K562 (cell line): ENCODE measurements around the gene GPT2. TPM values are rescaled to one million over a fixed set of nuclear protein-coding genes. Genes with fewer than 3 reads are reported as not detected.

ENCODE experiments used
- ATAC-seq: fragments of 200-7000 bp; cut with Tn5 transposase; 3 replicates; pipeline ENCODE4 v1.9.1; 2020; ENCODE audit warnings: moderate library complexity
- BruUV-seq: library from RNA; stranded (reverse); fragments of 400-500 nt; replicated peaks from 2 replicates; lab custom pipeline; 2021; lab: Mats Ljungman, UMichigan
- CTCF ChIA-PET: fragments of 300-600 bp; formaldehyde crosslinking; extraction: SDS; loops from one replicate; lab custom pipeline; 2021; ENCODE audit warnings: low intra/inter-chr PET ratio; lab: Yijun Ruan, JAX
- POLR2A ChIA-PET: fragments of 300-600, 350-650 bp; sonication (Branson Sonifier 250); formaldehyde crosslinking; extraction: SDS; loops from one replicate; lab custom pipeline; 2021; ENCODE audit warnings: antibody characterized with exemption, inconsistent platforms; lab: Yijun Ruan, JAX
- DNase-seq, 4 experiments: peaks; one replicate each; pipeline versions ENCODE4 v3.0.0 to v3.0.0-alpha.2; 2011 to 2018; ENCODE audit warnings: low spot score in 3 of 4, mixed read lengths in 3 of 4; ENCODE audit errors: extremely low read depth in 1 of 4
- FAIRE-seq: peaks from 2 replicates; lab custom pipeline; 2011; peaks lifted over from hg19 to GRCh38; lab: Jason Lieb, UNC
- H2AFZ ChIP-seq: 2 replicates; pipeline ENCODE4 v1.6.0; 2011; ENCODE audit warnings: low read depth, low read length, control low read depth, inconsistent platforms
- H3K27ac ChIP-seq: fragments of 200-600 bp; 3 replicates; pipeline ENCODE4 v1.8.0; 2011; ENCODE audit warnings: low read depth, mild to moderate bottlenecking, control low read depth, inconsistent platforms, low read length, moderate library complexity, mixed read lengths; ENCODE audit errors: extremely low read depth
- H3K27me3 ChIP-seq, 2 experiments: fragments of 300-600 bp in 1 of 2; 2 replicates in 1 of 2; 3 replicates in 1 of 2; pipeline versions ENCODE4 v1.6.0 to v1.8.0; 2011; ENCODE audit warnings: inconsistent platforms in 2 of 2, low read length in 2 of 2, mild to moderate bottlenecking in 1 of 2, mixed read lengths in 1 of 2, moderate library complexity in 1 of 2; ENCODE audit not compliant: control insufficient read depth in 2 of 2, insufficient read depth in 2 of 2
- H3K36me3 ChIP-seq: fragments of 300-600 bp; 3 replicates; pipeline ENCODE4 v1.8.0; 2011; ENCODE audit warnings: mild to moderate bottlenecking, low read length, inconsistent platforms; ENCODE audit not compliant: control insufficient read depth, insufficient read depth
- H3K4me1 ChIP-seq, 2 experiments: fragments of 200-600 bp in 1 of 2; replicated peaks in 1 of 2; 2 replicates in 1 of 2; 3 replicates in 1 of 2; pipeline versions ENCODE4 v1.5.1 to v1.8.0; 2011; ENCODE audit warnings: inconsistent platforms in 2 of 2, low read length in 2 of 2, mild to moderate bottlenecking in 1 of 2, mixed read lengths in 1 of 2, moderate library complexity in 1 of 2; ENCODE audit not compliant: control insufficient read depth in 2 of 2, insufficient read depth in 2 of 2
- H3K4me2 ChIP-seq: 2 replicates; pipeline ENCODE4 v1.6.1; 2011; ENCODE audit warnings: low read length, control low read depth, inconsistent platforms, mixed read lengths; ENCODE audit not compliant: insufficient read depth
- H3K4me3 ChIP-seq: fragments of 200-600 bp; sonication (generic), shearing (Covaris generic); 2 replicates; pipeline ENCODE4 v1.5.1; 2016; ENCODE audit warnings: control low read depth, inconsistent platforms
- H3K79me2 ChIP-seq: fragments of 200-600 bp; 3 replicates; pipeline ENCODE4 v1.8.0; 2011; ENCODE audit warnings: low read length, inconsistent platforms; ENCODE audit not compliant: control insufficient read depth, insufficient read depth
- H3K9ac ChIP-seq, 2 experiments: 2 replicates each; pipeline versions ENCODE4 v1.6.0 to v1.6.1; 2011; ENCODE audit warnings: low read depth in 2 of 2, low read length in 2 of 2, control low read depth in 1 of 2, inconsistent platforms in 1 of 2, mild to moderate bottlenecking in 1 of 2, mixed read lengths in 1 of 2; ENCODE audit not compliant: insufficient read depth in 1 of 2
- H3K9me1 ChIP-seq: one replicate; pipeline ENCODE4 v1.6.0; 2011; ENCODE audit warnings: inconsistent platforms, mild to moderate bottlenecking, low read length, moderate library complexity; ENCODE audit not compliant: control insufficient read depth, insufficient read depth
- H3K9me3 ChIP-seq: replicated peaks from 2 replicates; pipeline ENCODE4 v1.5.1; 2011; ENCODE audit warnings: low read depth, low read length, inconsistent platforms; ENCODE audit not compliant: control insufficient read depth, insufficient read depth
- H4K20me1 ChIP-seq: replicated peaks from 2 replicates; pipeline ENCODE4 v1.6.1; 2011; ENCODE audit warnings: low read length, inconsistent platforms, mixed read lengths; ENCODE audit not compliant: control insufficient read depth, insufficient read depth
- BCOR ChIP-seq: fragments of 450-650 bp; IDR thresholded peaks from 2 replicates; pipeline ENCODE4 v1.6.1; 2016
- MECOM ChIP-seq: fragments of 250-450 bp; sonication (Bioruptor Pico); IDR thresholded peaks from 2 replicates; pipeline ENCODE4 v1.8.0; 2022; ENCODE audit warnings: inconsistent platforms
- RBM22 ChIP-seq: fragments of 200-400 bp; formaldehyde crosslinking; IDR thresholded peaks from 2 replicates; pipeline ENCODE4 v1.6.1; 2018; ENCODE audit warnings: low read length, low read depth; ENCODE audit not compliant: poor library complexity, severe bottlenecking
- RHOXF2B ChIP-seq: fragments of 250-450 bp; sonication (Bioruptor Pico); conservative IDR thresholded peaks from 2 replicates; pipeline ENCODE4 v1.5.1; 2021
- ZKSCAN1 ChIP-seq: fragments of 150-350 bp; IDR thresholded peaks from 2 replicates; pipeline ENCODE4 v1.6.1; 2016; ENCODE audit warnings: low read depth, low read length
- WGBS: fragments of 100-300 bp; shearing (Covaris generic); methylation state at CpG from one replicate; pipeline ENCODE4 v1.1.6; 2016; ENCODE audit warnings: low coverage, mixed read lengths; ENCODE audit not compliant: insufficient coverage; ENCODE audit errors: missing lambda C conversion rate; 5-methylcytosine and 5-hydroxymethylcytosine counted together
- in situ Hi-C: fragments of 300-500 bp; cut with MboI; formaldehyde crosslinking; loops from 4 replicates; pipeline ENCODE4 v1.15.0; 2018; ENCODE audit warnings: inconsistent platforms, mixed read lengths
- intact Hi-C: fragments of 100-400 bp; cut with micrococcal nuclease; formaldehyde crosslinking; loops from 2 replicates; pipeline ENCODE4 v1.14.2; 2022
- polyA plus RNA-seq, 8 experiments: library from polyadenylated mRNA; depleted of rRNA in 4 of 8; stranded (reverse) in 5 of 8; unstranded in 3 of 8; fragments of >200 nt; fragmentation: Nextera tagmentation in 2 of 8; fragmentation: Illumina TruSeq in 1 of 8; extraction: Ambion mirVana in 2 of 8; extraction: Trizol in 1 of 8; gene quantifications; 2 replicates each; pipeline versions ENCODE4 v1.2.1 to v1.2.3, GENCODE V29; 2011 to 2014; ENCODE audit warnings: inconsistent platforms in 1 of 8, missing spikeins in 1 of 8
- total RNA-seq, 7 experiments: library from RNA; depleted of rRNA in 6 of 7; stranded (reverse); fragments of >200 nt in 6 of 7; fragmentation: Illumina TruSeq in 2 of 7; extraction: Trizol in 2 of 7; gene quantifications; 2 replicates each; pipeline versions ENCODE4 v1.2.1 to v1.2.3, GENCODE V29; 2011 to 2021; ENCODE audit warnings: low replicate concordance in 1 of 7

The GPT2 gene
- total and polyA plus RNA-seq, 9 of the 15 experiments (the other 6 are each of a cell fraction or from before 2014, with no cell fraction given) = 0.79 to 14.4 (median 5.8) TPM

GRCh38 chr16:46904471-46904870 is 20.3 kb downstream of the GPT2 start:
- ATAC-seq (no peak), FAIRE-seq (no peak), DNase-seq (no peak)
- Histone ChIP-seq H4K20me1 (no peaks in the 10 kb centered on the region), H3K27me3 (no peaks in the 10 kb centered on the region), H3K79me2 (no peaks in the 10 kb centered on the region), H3K36me3 (no peaks in the 10 kb centered on the region), H3K4me3 (no peak overlapping the region), H3K4me2 (no peak overlapping the region), H3K27ac (no peak overlapping the region), H2AFZ (no peak overlapping the region), H3K4me1 (peaks cover 0 to 5% of the 10 kb centered on the region in 2 experiments; a peak in 2 of 5 replicates), H3K9me1 (no peaks in the 10 kb centered on the region), H3K9me3 (no peaks in the 10 kb centered on the region), H3K9ac (no peak overlapping the region)
- in situ Hi-C loops = loop anchor here (25.0 kb wide), 1 partner anchor 242 kb away; no protein-coding TSS in a partner anchor
- ChIA-PET CTCF (interaction anchor here (0.5 kb wide), 1 partner anchor 72 kb away, joined by 3 read pairs; no protein-coding TSS in a partner anchor), POLR2A (interaction anchor here (0.7 to 1.1 kb wide), 2 partner anchors 13 to 31 kb away, joined by 3 read pairs; no protein-coding TSS in a partner anchor)
- BruUV-seq = no TSS peak
- intact Hi-C loops = no loop called here
- WGBS = 34% methylated on average over 3 of the region's 3 CpGs
- no peak for TF ChIP-seq RHOXF2B (CRISPR knock-in tag)
- no peak for TF ChIP-seq RBM22
- no peak for TF ChIP-seq MECOM (CRISPR knock-in tag)

GRCh38 chr16:46906360-46907060 is 22.3 kb downstream of the GPT2 start:
- ChIA-PET CTCF (interaction anchor here (0.6 kb wide), 1 partner anchor 53 kb away, joined by 5 read pairs; no protein-coding TSS in a partner anchor), POLR2A (interaction anchor here (0.6 to 1.5 kb wide), 3 partner anchors 10 to 24 kb away, joined by 3 to 6 read pairs (median 4); no protein-coding TSS in a partner anchor)
- FAIRE-seq = no peak
- H3K27me3 ChIP-seq = no peaks in the 10 kb centered on the region
- no peak overlapping the region for H3K9ac ChIP-seq
- H3K36me3 ChIP-seq = no peaks in the 10 kb centered on the region
- H3K4me2 ChIP-seq = no peak overlapping the region
- H3K4me1 ChIP-seq = no peaks in the 10 kb centered on the region; a peak in 1 of 5 replicates
- in situ Hi-C loops = loop anchor here (25.0 kb wide), 1 partner anchor 244 kb away; no protein-coding TSS in a partner anchor
- no peaks in the 10 kb centered on the region for H3K79me2 ChIP-seq
- H4K20me1 ChIP-seq = no peaks in the 10 kb centered on the region
- no peak for ATAC-seq
- H3K4me3 ChIP-seq = no peak overlapping the region
- no peak overlapping the region for H3K27ac ChIP-seq
- H3K9me1 ChIP-seq = no peaks in the 10 kb centered on the region
- intact Hi-C loops = no loop called here
- TF ChIP-seq ZKSCAN1 = peak; percentile 64; the same call in 1 of the 2 replicates
- no peak for TF ChIP-seq BCOR
- H2AFZ ChIP-seq = no peak overlapping the region
- BruUV-seq = no TSS peak
- 65% methylated on average over 12 of the region's 12 CpGs for WGBS
- no peaks in the 10 kb centered on the region for H3K9me3 ChIP-seq
- DNase-seq = no peak
